Umbilical cord (tissue), 2 donors: Measurements from ENCODE around the gene SLC17A4. TPM values are rescaled to one million over a fixed set of nuclear protein-coding genes. Genes with fewer than 3 reads are reported as not detected.
"Not testable (repeated sequence)": the region's sequence is repeated elsewhere in the genome, so short reads cannot be mapped to it uniquely, and the experiment has no call there.

ENCODE experiments used
- DNase-seq: peaks from one replicate; pipeline ENCODE4 v3.0.0-alpha.2; 2015; ENCODE audit warnings: low spot score
- total RNA-seq: library from RNA; depleted of rRNA; stranded (reverse); fragments of >200 nt; gene quantifications from one replicate; pipeline ENCODE4 v1.2.3, GENCODE V29; 2014; ENCODE audit warnings: low replicate concordance; ENCODE audit not compliant: insufficient read depth

SLC17A4 gene
- total RNA-seq, 1 donor from 2014 or later, result 2.4 TPM

DNA sequence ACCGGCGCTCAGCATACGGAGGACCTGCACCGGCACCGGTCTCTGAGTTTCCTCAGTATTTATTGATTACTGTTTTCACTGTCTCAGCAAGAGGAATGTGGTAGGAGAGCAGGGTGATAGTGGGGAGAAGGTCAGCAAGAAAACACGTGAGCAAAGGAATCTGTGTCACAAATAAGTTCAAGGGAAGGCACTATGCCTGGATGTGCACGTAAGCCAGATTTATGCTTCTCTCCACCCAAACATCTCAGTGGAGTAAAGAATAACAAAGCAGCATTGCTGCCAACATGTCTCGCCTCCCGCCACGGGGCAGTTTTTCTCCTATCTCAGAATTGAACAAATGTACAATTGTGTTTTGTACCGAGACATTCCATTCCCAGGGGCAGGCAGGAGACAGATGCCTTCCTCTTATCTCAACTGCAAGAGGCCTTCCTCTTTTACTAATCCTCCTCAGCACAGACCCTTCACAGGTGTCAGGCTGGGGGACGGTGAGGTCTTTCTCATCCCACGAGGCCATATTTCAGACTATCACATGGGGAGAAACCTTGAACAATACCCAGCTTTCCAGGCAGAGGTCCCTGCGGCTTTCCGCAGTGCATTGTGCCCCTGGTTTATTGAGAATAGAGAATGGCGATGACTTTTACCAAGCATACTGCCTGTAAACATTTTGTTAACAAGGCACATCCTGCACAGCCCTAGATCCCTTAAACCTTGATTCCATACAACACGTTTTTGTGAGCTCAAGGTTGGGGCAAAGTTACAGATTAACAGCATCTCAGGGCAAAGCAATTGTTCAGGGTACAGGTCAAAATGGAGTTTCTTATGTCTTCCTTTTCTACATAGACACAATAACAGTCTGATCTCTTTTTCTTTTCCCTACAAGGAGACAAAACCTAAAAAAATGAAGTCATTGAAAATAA, 5.7 kb upstream of the SLC17A4 start:
- DNase-seq, result not testable (repeated sequence)

- no peak for DNase-seq
Observed at GRCh38 chr6:25749837-25750236, 4.7 kb upstream of the SLC17A4 start.

GRCh38 chr6:25750906-25751305, 3.6 kb upstream of the SLC17A4 start:
- no peak for DNase-seq

GRCh38 chr6:25753079-25753478, 1.5 kb upstream of the SLC17A4 start:
- no peak for DNase-seq

GRCh38 chr6:25755483-25755882, 941 bp downstream of the SLC17A4 start:
- no peak for DNase-seq

- no peak for DNase-seq
Observed at GRCh38 chr6:25756382-25757363, 2.1 kb downstream of the SLC17A4 start.

DNA sequence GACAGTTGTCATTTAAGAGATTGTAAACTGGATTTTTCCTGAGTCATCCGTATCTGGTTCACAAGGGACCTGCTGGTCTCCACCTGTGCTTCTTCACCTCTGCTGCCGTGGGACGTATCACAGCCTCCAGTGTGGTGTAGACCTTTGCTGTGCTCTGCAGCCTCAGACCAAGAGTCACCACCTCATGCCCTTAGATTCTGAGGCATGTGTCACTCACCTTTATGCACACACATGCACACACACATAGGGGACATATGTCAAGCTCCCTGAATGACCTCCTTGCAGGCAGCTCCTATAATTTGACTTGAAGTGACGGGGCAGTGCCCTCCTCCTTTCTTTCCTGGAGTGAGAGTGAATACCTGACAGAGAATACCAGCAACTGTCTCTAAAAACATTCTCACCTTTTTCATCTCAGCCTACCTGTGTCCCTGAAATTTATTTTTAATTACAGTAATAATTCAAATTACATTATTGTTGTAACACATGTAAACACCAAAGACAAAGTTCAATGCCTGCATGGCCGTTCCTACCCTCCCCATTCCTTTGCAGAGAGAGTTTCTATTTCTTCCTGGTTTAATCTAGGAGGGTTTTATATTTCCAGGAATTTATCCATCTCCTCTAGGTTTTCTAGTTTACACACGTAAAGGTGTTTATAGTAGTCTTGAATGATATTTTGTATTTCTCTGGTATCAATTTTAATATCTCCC, 3.5 kb downstream of the SLC17A4 start:
- DNase-seq, result no peak

DNA sequence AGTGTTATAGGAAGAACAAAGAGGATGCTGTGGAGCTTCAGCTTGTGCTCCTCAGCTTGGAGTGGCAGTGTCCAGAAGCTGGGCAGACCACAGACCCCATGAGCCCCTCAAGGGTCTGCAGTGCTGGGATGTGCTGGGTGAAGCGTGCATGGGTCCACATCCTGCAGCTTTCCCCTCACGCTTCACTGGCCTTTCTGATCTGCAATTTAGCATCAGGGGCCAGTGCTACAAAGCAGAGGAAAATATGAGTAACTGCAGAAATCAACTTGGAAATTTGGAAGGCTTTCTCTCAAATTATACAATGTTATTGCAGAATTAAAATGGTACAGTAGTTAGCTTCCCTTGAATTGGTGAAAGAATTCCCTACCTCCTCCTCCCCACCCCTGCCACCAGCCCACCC, 10.1 kb downstream of the SLC17A4 start:
- no peak for DNase-seq

DNA sequence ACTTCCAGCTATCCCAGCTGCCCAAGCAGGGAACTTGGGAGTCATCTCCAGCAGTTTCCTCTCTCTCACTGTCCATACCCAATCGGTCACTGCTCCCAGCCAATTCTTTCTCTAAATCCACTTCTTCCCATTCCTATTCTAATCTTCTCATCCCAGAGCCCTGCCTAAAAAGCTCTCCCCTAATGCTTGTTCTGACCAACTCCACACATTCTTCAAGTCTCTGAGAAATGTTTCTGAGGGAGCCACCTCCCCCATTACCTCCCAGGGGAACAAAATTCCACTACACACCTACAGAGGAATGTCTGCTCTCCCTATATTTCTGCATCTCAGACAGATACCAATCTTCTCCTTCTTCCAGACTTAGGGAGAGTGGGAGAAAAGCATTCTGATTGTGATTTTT, 14.0 kb downstream of the SLC17A4 start:
- no peak for DNase-seq

DNA sequence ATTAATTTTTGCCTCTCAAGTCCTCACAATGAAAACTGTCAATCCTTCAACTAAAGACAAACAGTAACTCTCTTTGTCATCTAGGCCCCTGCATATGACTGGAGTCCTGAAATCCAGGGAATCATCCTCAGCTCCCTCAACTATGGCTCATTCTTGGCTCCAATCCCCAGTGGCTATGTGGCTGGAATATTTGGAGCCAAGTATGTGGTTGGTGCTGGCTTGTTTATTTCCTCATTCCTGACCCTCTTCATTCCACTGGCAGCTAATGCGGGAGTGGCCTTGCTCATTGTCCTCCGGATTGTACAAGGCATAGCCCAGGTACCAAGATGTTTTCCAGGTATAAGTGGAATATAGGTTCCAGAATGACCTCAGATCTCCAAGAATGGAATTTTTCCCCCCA, 15.4 kb downstream of the SLC17A4 start:
- DNase-seq, result no peak

GRCh38 chr6:25774120-25774715, 19.7 kb downstream of the SLC17A4 start:
- peak; percentile 83 for DNase-seq

- peak; percentile 26 for DNase-seq
Observed at GRCh38 chr6:25777031-25777430, 22.5 kb downstream of the SLC17A4 start.

GRCh38 chr6:25777856-25778649, 23.5 kb downstream of the SLC17A4 start:
- no peak for DNase-seq

DNA sequence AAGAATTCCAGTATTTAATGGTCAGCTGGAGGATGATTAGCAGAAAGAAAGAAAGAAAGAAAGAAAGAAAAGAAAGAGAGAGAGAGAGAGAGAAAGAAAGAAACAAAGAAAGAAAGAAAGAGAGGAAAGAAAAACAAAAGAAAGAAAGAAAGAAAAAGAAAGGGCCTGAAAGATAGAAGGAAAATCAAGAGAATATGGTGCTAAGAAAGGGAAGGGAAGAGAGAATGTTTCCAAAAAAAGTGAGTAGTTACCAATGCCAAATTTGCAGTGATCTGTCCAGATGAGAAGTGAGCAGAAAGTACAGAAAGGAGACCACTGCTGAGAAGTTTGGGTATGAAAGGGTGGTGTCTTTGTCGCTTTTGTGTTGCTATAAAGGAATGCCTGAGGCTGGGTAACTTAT, 26.6 kb downstream of the SLC17A4 start:
- DNase-seq, result no peak

DNA sequence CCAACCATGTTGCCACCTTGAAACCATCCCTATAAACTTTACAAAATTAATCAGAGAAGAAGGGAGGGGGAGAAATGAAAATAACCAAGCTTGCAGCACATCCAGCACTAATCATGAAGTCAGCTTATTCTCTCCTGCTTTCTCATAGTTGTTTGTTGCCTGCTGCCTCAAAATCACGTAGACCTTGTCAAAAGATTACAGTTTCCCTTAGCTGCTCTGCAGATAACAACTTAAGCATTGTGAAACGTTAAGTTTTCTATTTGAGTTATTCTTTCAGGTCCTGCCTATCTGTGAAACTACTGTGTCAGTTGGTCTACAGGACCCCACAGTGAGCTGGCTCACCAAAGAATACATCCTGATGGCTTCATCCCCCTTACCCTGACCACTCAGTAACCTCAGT, 32.9 kb downstream of the SLC17A4 start:
- DNase-seq, result no peak

DNA sequence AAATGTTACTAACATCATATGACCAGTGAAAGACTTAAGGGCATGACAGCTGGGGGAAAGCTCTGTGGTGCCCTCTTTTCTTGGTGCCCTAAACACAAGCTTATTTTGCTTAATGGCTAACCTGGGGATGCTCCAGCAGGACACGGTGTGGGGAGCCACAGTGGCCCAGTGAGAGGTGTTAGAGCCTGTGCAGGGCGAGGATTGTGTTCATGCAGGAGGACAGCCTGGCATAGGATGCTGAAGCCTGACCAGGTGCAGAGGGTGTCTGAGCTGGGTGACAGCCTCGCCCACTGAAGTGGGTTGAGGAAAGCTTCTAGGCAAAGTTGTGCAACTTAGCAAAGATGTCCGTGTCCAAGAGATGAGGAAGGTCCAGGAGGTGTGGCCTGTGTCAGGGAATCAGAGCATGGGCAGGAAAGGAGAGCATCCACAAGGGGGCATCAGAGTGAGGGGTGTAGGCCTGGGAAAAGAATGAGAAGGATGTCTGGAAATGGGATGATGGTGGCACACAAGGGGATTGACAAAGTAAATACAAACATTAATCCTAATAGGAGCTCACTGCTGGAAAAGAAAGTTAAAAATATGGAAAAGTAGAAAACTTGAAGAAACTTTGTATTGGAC, 33.9 kb downstream of the SLC17A4 start:
- DNase-seq, result peak; percentile 5

DNA sequence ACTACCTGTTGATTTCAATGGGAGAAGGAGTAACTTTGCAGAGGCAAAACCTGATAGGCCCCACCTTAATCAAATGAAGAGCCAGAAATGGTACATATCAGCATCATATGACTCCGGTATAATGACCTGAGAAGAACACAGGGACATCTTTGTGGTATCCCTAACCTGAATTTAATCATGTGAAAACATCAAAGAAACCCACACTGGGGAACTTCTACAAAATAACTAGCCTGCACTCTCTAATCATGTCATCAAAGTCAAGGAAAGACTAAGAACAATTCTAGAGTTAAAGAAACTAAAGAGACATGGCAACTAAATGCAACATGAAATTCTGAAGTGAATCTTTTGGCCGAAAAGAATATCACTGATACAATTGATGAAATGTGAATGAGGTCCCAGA, 34.9 kb downstream of the SLC17A4 start:
- DNase-seq, result no peak

- DNase-seq, result no peak
Observed at GRCh38 chr6:25792016-25792415, 37.5 kb downstream of the SLC17A4 start.

- DNase-seq, result no peak
Observed at GRCh38 chr6:25793970-25794369, 39.4 kb downstream of the SLC17A4 start.

GRCh38 chr6:25794784-25795183, 40.2 kb downstream of the SLC17A4 start:
- no peak for DNase-seq
